ENCODE measurements around the gene KLHL5.
"Not testable (repeated sequence)": the region's sequence is repeated elsewhere in the genome, so short reads cannot be mapped to it uniquely, and the experiment has no call there.

KLHL5 gene

GRCh38 chr4:39062094-39062769 lies at the start of gene KLHL5:
Gene KLHL5, plus strand, starts transcription at chr4:39062232. Its CDS starts 421 bp downstream, at chr4:39062653.
- DNase-seq, result no peak

- DNase-seq, result no peak
Measured at GRCh38 chr4:39014028-39014427, 48.0 kb upstream of the KLHL5 start.

- DNase-seq, result no peak
Measured at GRCh38 chr4:39020130-39020529, 41.9 kb upstream of the KLHL5 start.

- DNase-seq, result no peak
Measured at GRCh38 chr4:39021631-39022030, 40.4 kb upstream of the KLHL5 start.

GRCh38 chr4:39022241-39022640 lies 39.8 kb upstream of the KLHL5 start:
- DNase-seq, result no peak

GRCh38 chr4:39023059-39023458 lies 39.0 kb upstream of the KLHL5 start:
- no peak for DNase-seq

- no peak for DNase-seq
Measured at GRCh38 chr4:39024311-39024865, 37.6 kb upstream of the KLHL5 start.

GRCh38 chr4:39025552-39026085 lies 36.4 kb upstream of the KLHL5 start:
- no peak for DNase-seq

GRCh38 chr4:39026096-39026495 lies 35.9 kb upstream of the KLHL5 start:
- DNase-seq, result no peak

- no peak for DNase-seq
Measured at GRCh38 chr4:39029752-39030694, 32.0 kb upstream of the KLHL5 start.

GRCh38 chr4:39030725-39031124 lies 31.3 kb upstream of the KLHL5 start:
- no peak for DNase-seq

- DNase-seq, result not testable (repeated sequence)
Measured at GRCh38 chr4:39031590-39032020, 30.4 kb upstream of the KLHL5 start.

GRCh38 chr4:39032218-39033085 lies 29.6 kb upstream of the KLHL5 start, which contains the start of gene TMEM156:
Gene TMEM156, minus strand, starts transcription at chr4:39032409. Its CDS starts 96 bp downstream, at chr4:39032313.
- peak; percentile 24 for DNase-seq

GRCh38 chr4:39036172-39036571 lies 25.9 kb upstream of the KLHL5 start:
- no peak for DNase-seq

GRCh38 chr4:39037491-39037825 lies 24.6 kb upstream of the KLHL5 start:
- no peak for DNase-seq

- no peak for DNase-seq
Measured at GRCh38 chr4:39037941-39038340, 24.1 kb upstream of the KLHL5 start.

GRCh38 chr4:39039108-39039507 lies 22.9 kb upstream of the KLHL5 start:
- DNase-seq, result no peak

- no peak for DNase-seq
Measured at GRCh38 chr4:39042366-39042765, 19.7 kb upstream of the KLHL5 start.

GRCh38 chr4:39043058-39043860 lies 18.8 kb upstream of the KLHL5 start:
- DNase-seq, result no peak

- DNase-seq, result peak; percentile 11
Measured at GRCh38 chr4:39043861-39044363, 18.1 kb upstream of the KLHL5 start.

GRCh38 chr4:39044364-39044955 lies 17.6 kb upstream of the KLHL5 start:
- peak; percentile 95 for DNase-seq
